K562 (cell line): ENCODE data around the gene RNU6-9.

ENCODE experiments used
- KAT7 ChIP-seq: sonication (generic); formaldehyde crosslinking; IDR thresholded peaks from 2 replicates; pipeline ENCODE4 v1.8.0; 2022; ENCODE audit warnings: missing genetic modification reagents, mild to moderate bottlenecking, borderline replicate concordance
- MCM7 ChIP-seq, 2 experiments: fragments of 450-650 bp; IDR thresholded peaks; 2 replicates each; pipeline ENCODE4 v1.6.1; 2016 to 2018
- NFE2L1 ChIP-seq: fragments of 450-650 bp; IDR thresholded peaks from 2 replicates; pipeline ENCODE4 v1.6.1; 2016; ENCODE audit warnings: missing genetic modification characterization, low read depth, mild to moderate bottlenecking, missing compliant biosample characterization, moderate library complexity, borderline replicate concordance
- NFYB ChIP-seq: IDR thresholded peaks from 2 replicates; pipeline ENCODE4 v1.6.1; 2011; ENCODE audit warnings: mild to moderate bottlenecking, moderate library complexity; ENCODE audit not compliant: insufficient read length; ENCODE audit errors: extremely low read depth
- REST ChIP-seq, 2 experiments: fragments of 450-650 bp; formaldehyde crosslinking in 1 of 2; IDR thresholded peaks; 2 replicates each; pipeline versions ENCODE4 v1.4.0 to v1.6.1; 2014 to 2020; ENCODE audit warnings: mild to moderate bottlenecking in 2 of 2, borderline replicate concordance in 1 of 2, low read depth in 1 of 2
- SMAD2 ChIP-seq: fragments of 150-350 bp; IDR thresholded peaks from 2 replicates; pipeline ENCODE4 v1.6.1; 2014; ENCODE audit warnings: low read depth, mild to moderate bottlenecking, low read length
- SP2 ChIP-seq: IDR thresholded peaks from 2 replicates; pipeline ENCODE4 v1.6.1; 2011; ENCODE audit warnings: mild to moderate bottlenecking, low read depth, low read length, moderate library complexity; ENCODE audit not compliant: poor library complexity, severe bottlenecking; ENCODE audit errors: extremely low read depth
- ZNF253 ChIP-seq: fragments of 250-450 bp; sonication (Bioruptor Pico); conservative IDR thresholded peaks from 2 replicates; pipeline ENCODE4 v1.6.1; 2021; ENCODE audit warnings: mild to moderate bottlenecking
- ZNF324 ChIP-seq: fragments of 250-450 bp; sonication (Bioruptor Pico); IDR thresholded peaks from 2 replicates; pipeline ENCODE4 v1.4.0; 2020; ENCODE audit warnings: mild to moderate bottlenecking
- TF ChIP-seq, protein P1 (sequence below): sonication (generic); formaldehyde crosslinking; IDR thresholded peaks from 2 replicates; pipeline ENCODE4 v1.8.0; 2022; ENCODE audit warnings: mild to moderate bottlenecking, missing genetic modification reagents
- TF ChIP-seq, protein P2 (sequence below), 3 experiments: IDR thresholded peaks in 2 of 3; conservative IDR thresholded peaks in 1 of 3; 2 replicates each; pipeline ENCODE4 v1.5.1; 2011 to 2012; ENCODE audit warnings: low read length in 3 of 3, mild to moderate bottlenecking in 3 of 3, control low read depth in 2 of 3, improper control_type of control experiment in 1 of 3, inconsistent platforms in 1 of 3, low read depth in 1 of 3, mixed read lengths in 1 of 3, moderate library complexity in 1 of 3; ENCODE audit not compliant: insufficient read depth in 2 of 3

- TF ChIP-seq SP2, result no peak
- no peak for TF ChIP-seq KAT7 (CRISPR knock-in tag)
- no peak for TF ChIP-seq NFYB
- TF ChIP-seq, protein P1, sequence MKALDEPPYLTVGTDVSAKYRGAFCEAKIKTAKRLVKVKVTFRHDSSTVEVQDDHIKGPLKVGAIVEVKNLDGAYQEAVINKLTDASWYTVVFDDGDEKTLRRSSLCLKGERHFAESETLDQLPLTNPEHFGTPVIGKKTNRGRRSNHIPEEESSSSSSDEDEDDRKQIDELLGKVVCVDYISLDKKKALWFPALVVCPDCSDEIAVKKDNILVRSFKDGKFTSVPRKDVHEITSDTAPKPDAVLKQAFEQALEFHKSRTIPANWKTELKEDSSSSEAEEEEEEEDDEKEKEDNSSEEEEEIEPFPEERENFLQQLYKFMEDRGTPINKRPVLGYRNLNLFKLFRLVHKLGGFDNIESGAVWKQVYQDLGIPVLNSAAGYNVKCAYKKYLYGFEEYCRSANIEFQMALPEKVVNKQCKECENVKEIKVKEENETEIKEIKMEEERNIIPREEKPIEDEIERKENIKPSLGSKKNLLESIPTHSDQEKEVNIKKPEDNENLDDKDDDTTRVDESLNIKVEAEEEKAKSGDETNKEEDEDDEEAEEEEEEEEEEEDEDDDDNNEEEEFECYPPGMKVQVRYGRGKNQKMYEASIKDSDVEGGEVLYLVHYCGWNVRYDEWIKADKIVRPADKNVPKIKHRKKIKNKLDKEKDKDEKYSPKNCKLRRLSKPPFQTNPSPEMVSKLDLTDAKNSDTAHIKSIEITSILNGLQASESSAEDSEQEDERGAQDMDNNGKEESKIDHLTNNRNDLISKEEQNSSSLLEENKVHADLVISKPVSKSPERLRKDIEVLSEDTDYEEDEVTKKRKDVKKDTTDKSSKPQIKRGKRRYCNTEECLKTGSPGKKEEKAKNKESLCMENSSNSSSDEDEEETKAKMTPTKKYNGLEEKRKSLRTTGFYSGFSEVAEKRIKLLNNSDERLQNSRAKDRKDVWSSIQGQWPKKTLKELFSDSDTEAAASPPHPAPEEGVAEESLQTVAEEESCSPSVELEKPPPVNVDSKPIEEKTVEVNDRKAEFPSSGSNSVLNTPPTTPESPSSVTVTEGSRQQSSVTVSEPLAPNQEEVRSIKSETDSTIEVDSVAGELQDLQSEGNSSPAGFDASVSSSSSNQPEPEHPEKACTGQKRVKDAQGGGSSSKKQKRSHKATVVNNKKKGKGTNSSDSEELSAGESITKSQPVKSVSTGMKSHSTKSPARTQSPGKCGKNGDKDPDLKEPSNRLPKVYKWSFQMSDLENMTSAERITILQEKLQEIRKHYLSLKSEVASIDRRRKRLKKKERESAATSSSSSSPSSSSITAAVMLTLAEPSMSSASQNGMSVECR (CRISPR knock-in tag), result no peak
- no peak for TF ChIP-seq REST (IDR thresholded peaks at IDR 0.05; ENCODE audit: borderline replicate concordance)
- no peak for TF ChIP-seq REST (CRISPR knock-in tag; IDR thresholded peaks at IDR 0.05; ENCODE audit: low read depth)
- TF ChIP-seq, protein P2, sequence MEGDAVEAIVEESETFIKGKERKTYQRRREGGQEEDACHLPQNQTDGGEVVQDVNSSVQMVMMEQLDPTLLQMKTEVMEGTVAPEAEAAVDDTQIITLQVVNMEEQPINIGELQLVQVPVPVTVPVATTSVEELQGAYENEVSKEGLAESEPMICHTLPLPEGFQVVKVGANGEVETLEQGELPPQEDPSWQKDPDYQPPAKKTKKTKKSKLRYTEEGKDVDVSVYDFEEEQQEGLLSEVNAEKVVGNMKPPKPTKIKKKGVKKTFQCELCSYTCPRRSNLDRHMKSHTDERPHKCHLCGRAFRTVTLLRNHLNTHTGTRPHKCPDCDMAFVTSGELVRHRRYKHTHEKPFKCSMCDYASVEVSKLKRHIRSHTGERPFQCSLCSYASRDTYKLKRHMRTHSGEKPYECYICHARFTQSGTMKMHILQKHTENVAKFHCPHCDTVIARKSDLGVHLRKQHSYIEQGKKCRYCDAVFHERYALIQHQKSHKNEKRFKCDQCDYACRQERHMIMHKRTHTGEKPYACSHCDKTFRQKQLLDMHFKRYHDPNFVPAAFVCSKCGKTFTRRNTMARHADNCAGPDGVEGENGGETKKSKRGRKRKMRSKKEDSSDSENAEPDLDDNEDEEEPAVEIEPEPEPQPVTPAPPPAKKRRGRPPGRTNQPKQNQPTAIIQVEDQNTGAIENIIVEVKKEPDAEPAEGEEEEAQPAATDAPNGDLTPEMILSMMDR (IDR thresholded peaks at IDR 0.05 in 2 of 3, conservative IDR thresholded peaks at IDR 0.05 in 1 of 3; ENCODE audit: insufficient read depth in 2 of 3, low read depth in 1 of 3, low read length in 3 of 3), result no peak
- no peak for TF ChIP-seq SMAD2
- no peak for TF ChIP-seq ZNF324
- no peak for TF ChIP-seq ZNF253 (CRISPR knock-in tag)
- no peak for TF ChIP-seq NFE2L1
- no peak for TF ChIP-seq MCM7 (IDR thresholded peaks at IDR 0.05)
Observed at GRCh38 chr19:854549-854948, 38.7 kb upstream of the RNU6-9 start.
